Measurements from ENCODE around the gene CNR1. TPM values are rescaled to one million over a fixed set of nuclear protein-coding genes. Genes with fewer than 3 reads are reported as not detected.

The CNR1 gene
- total RNA-seq, 1 experiment from 2014 or later: not detected

DNA sequence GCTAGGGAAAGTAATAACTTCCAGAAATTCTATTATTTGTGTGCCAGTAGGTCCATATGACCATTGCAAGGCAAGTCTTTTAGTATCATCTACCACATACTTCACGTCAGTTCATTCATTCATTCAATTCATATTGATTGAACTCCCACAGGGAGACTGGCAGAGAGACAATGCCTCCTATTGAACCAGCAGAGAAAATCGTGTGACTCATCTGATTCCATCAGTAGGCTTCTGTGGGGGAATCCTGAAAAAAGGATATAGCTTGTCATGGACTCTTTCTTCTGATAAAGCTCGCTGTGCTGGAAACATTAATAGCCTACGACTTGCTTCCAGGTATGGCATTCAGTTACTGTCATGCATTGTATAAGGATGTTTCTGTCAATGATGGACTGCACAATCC is 45.3 kb upstream of the CNR1 start:
- Histone ChIP-seq H3K27ac (ENCODE audit: low read depth, low read length) (no peak overlapping the region), H3K27me3 (ENCODE audit: insufficient read depth, low read length) (peaks cover 9% of the 10 kb centered on the region; the same call in 1 of the 2 replicates), H3K9me3 (ENCODE audit: control insufficient read depth in 1 of 2, insufficient read depth in 1 of 2, low read depth in 1 of 2, low read length in 2 of 2) (no peaks in the 10 kb centered on the region), H3K9ac (ENCODE audit: low read length) (no peak overlapping the region), H3K4me2 (ENCODE audit: low read length) (no peak overlapping the region), H3K9me2 (ENCODE audit: insufficient read depth) (no peaks in the 10 kb centered on the region), H4K20me1 (ENCODE audit: insufficient read depth) (no peaks in the 10 kb centered on the region), H3K4me3 (replicated peaks in 1 of 2; ENCODE audit: low read depth in 1 of 2, low read length in 2 of 2) (no peak overlapping the region), H2AFZ (ENCODE audit: low read depth, low read length, poor library complexity, severe bottlenecking) (no peak overlapping the region), H3K4me1 (ENCODE audit: control insufficient read depth in 1 of 2, insufficient read depth in 2 of 2, low read length in 2 of 2) (no peaks in the 10 kb centered on the region), H3K79me2 (ENCODE audit: insufficient read depth, low read length) (no peaks in the 10 kb centered on the region), H3K36me3 (ENCODE audit: control insufficient read depth in 1 of 2, insufficient read depth in 2 of 2, low read length in 2 of 2) (no peaks in the 10 kb centered on the region)
- intact Hi-C loops (cut with micrococcal nuclease): no loop called here
- CTCF ChIA-PET: no interaction called here
- no peak for ATAC-seq
- BruUV-seq (replicated peaks): no TSS peak
- POLR2A ChIA-PET: no interaction called here
- DNase-seq (ENCODE audit: low read depth, low spot score): no peak
- RAD21 ChIA-PET (ENCODE audit: low non-redundant PET in 1 of 2, low total read pairs in 2 of 2, uncharacterized antibody in 2 of 2, unreplicated experiment in 2 of 2): no interaction called here
- TF ChIP-seq, protein P1, sequence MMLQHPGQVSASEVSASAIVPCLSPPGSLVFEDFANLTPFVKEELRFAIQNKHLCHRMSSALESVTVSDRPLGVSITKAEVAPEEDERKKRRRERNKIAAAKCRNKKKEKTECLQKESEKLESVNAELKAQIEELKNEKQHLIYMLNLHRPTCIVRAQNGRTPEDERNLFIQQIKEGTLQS (IDR thresholded peaks at IDR 0.05): no peak
- no peak for TF ChIP-seq CEBPB (IDR thresholded peaks at IDR 0.05; ENCODE audit: low read depth)
- no peak for TF ChIP-seq ELF1 (IDR thresholded peaks at IDR 0.05; ENCODE audit: borderline replicate concordance, low read depth)
- no peak for TF ChIP-seq SP1 (IDR thresholded peaks at IDR 0.05; ENCODE audit: low read depth)
- no peak for TF ChIP-seq RAD21 (IDR thresholded peaks at IDR 0.05; ENCODE audit: low read depth)
- no peak for TF ChIP-seq TCF7L2 (IDR thresholded peaks at IDR 0.05; ENCODE audit: borderline replicate concordance, extremely low read depth, insufficient read depth, insufficient read length)
- TF ChIP-seq YY1 (IDR thresholded peaks at IDR 0.05; ENCODE audit: extremely low read depth, insufficient replicate concordance, low read depth, low read length): no peak
- no peak for TF ChIP-seq ZNF274 (IDR thresholded peaks at IDR 0.05; ENCODE audit: low read depth, low read length)
- TF ChIP-seq, protein P2, sequence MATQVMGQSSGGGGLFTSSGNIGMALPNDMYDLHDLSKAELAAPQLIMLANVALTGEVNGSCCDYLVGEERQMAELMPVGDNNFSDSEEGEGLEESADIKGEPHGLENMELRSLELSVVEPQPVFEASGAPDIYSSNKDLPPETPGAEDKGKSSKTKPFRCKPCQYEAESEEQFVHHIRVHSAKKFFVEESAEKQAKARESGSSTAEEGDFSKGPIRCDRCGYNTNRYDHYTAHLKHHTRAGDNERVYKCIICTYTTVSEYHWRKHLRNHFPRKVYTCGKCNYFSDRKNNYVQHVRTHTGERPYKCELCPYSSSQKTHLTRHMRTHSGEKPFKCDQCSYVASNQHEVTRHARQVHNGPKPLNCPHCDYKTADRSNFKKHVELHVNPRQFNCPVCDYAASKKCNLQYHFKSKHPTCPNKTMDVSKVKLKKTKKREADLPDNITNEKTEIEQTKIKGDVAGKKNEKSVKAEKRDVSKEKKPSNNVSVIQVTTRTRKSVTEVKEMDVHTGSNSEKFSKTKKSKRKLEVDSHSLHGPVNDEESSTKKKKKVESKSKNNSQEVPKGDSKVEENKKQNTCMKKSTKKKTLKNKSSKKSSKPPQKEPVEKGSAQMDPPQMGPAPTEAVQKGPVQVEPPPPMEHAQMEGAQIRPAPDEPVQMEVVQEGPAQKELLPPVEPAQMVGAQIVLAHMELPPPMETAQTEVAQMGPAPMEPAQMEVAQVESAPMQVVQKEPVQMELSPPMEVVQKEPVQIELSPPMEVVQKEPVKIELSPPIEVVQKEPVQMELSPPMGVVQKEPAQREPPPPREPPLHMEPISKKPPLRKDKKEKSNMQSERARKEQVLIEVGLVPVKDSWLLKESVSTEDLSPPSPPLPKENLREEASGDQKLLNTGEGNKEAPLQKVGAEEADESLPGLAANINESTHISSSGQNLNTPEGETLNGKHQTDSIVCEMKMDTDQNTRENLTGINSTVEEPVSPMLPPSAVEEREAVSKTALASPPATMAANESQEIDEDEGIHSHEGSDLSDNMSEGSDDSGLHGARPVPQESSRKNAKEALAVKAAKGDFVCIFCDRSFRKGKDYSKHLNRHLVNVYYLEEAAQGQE (IDR thresholded peaks at IDR 0.05; ENCODE audit: low read depth): no peak
- no peak for TF ChIP-seq EGR1 (IDR thresholded peaks at IDR 0.05; ENCODE audit: low read depth)
- no peak for TF ChIP-seq POLR2A (IDR thresholded peaks at IDR 0.05; ENCODE audit: borderline replicate concordance, extremely low read depth, insufficient read depth, insufficient read length)
- no peak for TF ChIP-seq POLR2AphosphoS5 (IDR thresholded peaks at IDR 0.05; ENCODE audit: low read depth, low read length)
- TF ChIP-seq ZFX (IDR thresholded peaks at IDR 0.05): no peak
- TF ChIP-seq, protein P3, sequence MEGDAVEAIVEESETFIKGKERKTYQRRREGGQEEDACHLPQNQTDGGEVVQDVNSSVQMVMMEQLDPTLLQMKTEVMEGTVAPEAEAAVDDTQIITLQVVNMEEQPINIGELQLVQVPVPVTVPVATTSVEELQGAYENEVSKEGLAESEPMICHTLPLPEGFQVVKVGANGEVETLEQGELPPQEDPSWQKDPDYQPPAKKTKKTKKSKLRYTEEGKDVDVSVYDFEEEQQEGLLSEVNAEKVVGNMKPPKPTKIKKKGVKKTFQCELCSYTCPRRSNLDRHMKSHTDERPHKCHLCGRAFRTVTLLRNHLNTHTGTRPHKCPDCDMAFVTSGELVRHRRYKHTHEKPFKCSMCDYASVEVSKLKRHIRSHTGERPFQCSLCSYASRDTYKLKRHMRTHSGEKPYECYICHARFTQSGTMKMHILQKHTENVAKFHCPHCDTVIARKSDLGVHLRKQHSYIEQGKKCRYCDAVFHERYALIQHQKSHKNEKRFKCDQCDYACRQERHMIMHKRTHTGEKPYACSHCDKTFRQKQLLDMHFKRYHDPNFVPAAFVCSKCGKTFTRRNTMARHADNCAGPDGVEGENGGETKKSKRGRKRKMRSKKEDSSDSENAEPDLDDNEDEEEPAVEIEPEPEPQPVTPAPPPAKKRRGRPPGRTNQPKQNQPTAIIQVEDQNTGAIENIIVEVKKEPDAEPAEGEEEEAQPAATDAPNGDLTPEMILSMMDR (IDR thresholded peaks at IDR 0.05 in 2 of 3, conservative IDR thresholded peaks at IDR 0.05 in 1 of 3; ENCODE audit: borderline replicate concordance in 1 of 3, insufficient read depth in 1 of 3, low read depth in 2 of 3, low read length in 2 of 3): no peak
- TF ChIP-seq, protein P4, sequence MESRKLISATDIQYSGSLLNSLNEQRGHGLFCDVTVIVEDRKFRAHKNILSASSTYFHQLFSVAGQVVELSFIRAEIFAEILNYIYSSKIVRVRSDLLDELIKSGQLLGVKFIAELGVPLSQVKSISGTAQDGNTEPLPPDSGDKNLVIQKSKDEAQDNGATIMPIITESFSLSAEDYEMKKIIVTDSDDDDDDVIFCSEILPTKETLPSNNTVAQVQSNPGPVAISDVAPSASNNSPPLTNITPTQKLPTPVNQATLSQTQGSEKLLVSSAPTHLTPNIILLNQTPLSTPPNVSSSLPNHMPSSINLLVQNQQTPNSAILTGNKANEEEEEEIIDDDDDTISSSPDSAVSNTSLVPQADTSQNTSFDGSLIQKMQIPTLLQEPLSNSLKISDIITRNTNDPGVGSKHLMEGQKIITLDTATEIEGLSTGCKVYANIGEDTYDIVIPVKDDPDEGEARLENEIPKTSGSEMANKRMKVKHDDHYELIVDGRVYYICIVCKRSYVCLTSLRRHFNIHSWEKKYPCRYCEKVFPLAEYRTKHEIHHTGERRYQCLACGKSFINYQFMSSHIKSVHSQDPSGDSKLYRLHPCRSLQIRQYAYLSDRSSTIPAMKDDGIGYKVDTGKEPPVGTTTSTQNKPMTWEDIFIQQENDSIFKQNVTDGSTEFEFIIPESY (IDR thresholded peaks at IDR 0.05; ENCODE audit: extremely low read depth, insufficient replicate concordance, low read length): no peak
- TF ChIP-seq JUND (IDR thresholded peaks at IDR 0.05): no peak
- TF ChIP-seq CBX3 (IDR thresholded peaks at IDR 0.05; ENCODE audit: low read depth): no peak
- TF ChIP-seq EZH2phosphoT487 (IDR thresholded peaks at IDR 0.05; ENCODE audit: borderline replicate concordance): no peak

All from HCT116 (cell line).